Immature natural killer cell (primary cell): Measurements from ENCODE around the gene CERT1. TPM values are rescaled to one million over a fixed set of nuclear protein-coding genes. Genes with fewer than 3 reads are reported as not detected.

Source experiments
- DNase-seq, 3 donors: peaks; one replicate each; pipeline ENCODE4 v3.0.0; 2022; ENCODE audit warnings: mixed read lengths in 1 of 3
- H3K27ac Mint-ChIP-seq, 6 donors: one replicate each; pipeline ENCODE4 v1.8.0; 2020; ENCODE audit warnings: mixed read lengths in 6 of 6, mild to moderate bottlenecking in 5 of 6, inconsistent platforms in 4 of 6, moderate library complexity in 3 of 6
- H3K27me3 Mint-ChIP-seq, 3 donors: one replicate each; pipeline ENCODE4 v1.8.0; 2020 to 2021; ENCODE audit warnings: low read depth in 3 of 3, mild to moderate bottlenecking in 3 of 3, mixed read lengths in 3 of 3, moderate library complexity in 3 of 3, inconsistent platforms in 1 of 3
- H3K36me3 Mint-ChIP-seq, 3 donors: one replicate each; pipeline ENCODE4 v1.8.0; 2020; ENCODE audit warnings: mixed read lengths in 3 of 3, inconsistent platforms in 2 of 3, mild to moderate bottlenecking in 2 of 3
- H3K4me1 Mint-ChIP-seq, 2 donors: one replicate each; pipeline ENCODE4 v1.8.0; 2020; ENCODE audit warnings: inconsistent platforms in 2 of 2, mild to moderate bottlenecking in 2 of 2, mixed read lengths in 2 of 2, moderate library complexity in 1 of 2
- H3K4me3 Mint-ChIP-seq, 5 donors: one replicate each; pipeline ENCODE4 v1.8.0; 2020; ENCODE audit warnings: mild to moderate bottlenecking in 5 of 5, mixed read lengths in 5 of 5, inconsistent platforms in 3 of 5, moderate library complexity in 3 of 5
- H3K9me3 Mint-ChIP-seq, 6 donors: one replicate each; pipeline ENCODE4 v1.8.0; 2020; ENCODE audit warnings: mild to moderate bottlenecking in 6 of 6, mixed read lengths in 6 of 6, inconsistent platforms in 4 of 6, moderate library complexity in 3 of 6
- polyA plus RNA-seq, 3 donors: library from polyadenylated mRNA; unstranded; fragments of 300-500 nt; fragmentation: Illumina TruSeq; gene quantifications; one replicate each; pipeline ENCODE4 v1.2.3, GENCODE V29; 2021

The CERT1 gene
- polyA plus RNA-seq, 3 donors from 2014 or later, result 8.2 to 22.0 (median 11.7) TPM

DNA sequence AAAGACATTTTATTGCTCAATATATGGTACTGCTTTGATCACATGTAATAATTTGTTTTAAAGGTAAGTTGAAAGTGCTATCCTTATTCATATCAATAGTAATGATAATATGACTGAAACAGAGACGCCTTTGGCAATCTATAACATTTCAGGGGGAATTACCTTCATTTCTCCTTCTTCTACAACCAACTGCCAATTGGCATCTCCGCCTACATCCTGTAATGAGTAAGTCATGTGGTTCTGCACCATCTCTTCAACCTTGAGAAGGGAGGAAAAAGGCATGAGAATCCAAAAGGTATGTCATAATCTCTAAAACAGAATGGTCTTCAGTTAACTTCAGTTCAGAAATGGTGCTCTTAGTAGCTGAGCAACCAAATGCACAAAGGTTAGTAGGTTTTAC lies 122.0 kb downstream of the CERT1 start:
- Mint-ChIP-seq H3K36me3 (peaks cover 18 to 26% (median 19%) of the 10 kb centered on the region in 3 donors), H3K4me1 (no peaks in the 10 kb centered on the region), H3K27me3 (no peaks in the 10 kb centered on the region), H3K4me3 (no peak overlapping the region), H3K9me3 (no peaks in the 10 kb centered on the region), H3K27ac (peak overlapping the region in 1 of 6 donors; percentile 3)
- DNase-seq, result no peak

DNA sequence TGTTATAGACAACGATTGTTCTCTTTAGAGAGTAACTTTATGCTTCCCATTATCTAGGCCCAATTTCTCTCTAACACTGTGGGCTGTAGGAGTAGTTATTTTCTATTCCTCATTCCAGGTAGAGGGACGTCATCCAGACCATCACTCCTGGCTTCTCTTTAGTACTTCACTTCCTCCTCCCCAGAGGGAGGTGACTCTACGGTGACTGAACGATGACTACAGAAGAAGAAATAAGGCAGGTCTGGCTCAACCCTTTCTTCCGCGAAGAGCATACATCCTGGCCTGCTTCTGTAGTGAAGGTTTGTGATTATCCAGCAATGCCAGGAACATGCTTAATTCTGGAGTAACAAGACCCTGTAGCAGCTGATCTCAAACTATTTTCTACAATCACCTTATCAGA lies 123.6 kb downstream of the CERT1 start:
- no peak for DNase-seq
- H3K27ac Mint-ChIP-seq, result no peak overlapping the region
- peaks cover 20 to 32% (median 23%) of the 10 kb centered on the region in 3 donors for H3K36me3 Mint-ChIP-seq
- H3K27me3 Mint-ChIP-seq, result no peaks in the 10 kb centered on the region
- H3K4me3 Mint-ChIP-seq, result no peak overlapping the region
- H3K4me1 Mint-ChIP-seq, result no peaks in the 10 kb centered on the region
- H3K9me3 Mint-ChIP-seq, result no peaks in the 10 kb centered on the region

DNA sequence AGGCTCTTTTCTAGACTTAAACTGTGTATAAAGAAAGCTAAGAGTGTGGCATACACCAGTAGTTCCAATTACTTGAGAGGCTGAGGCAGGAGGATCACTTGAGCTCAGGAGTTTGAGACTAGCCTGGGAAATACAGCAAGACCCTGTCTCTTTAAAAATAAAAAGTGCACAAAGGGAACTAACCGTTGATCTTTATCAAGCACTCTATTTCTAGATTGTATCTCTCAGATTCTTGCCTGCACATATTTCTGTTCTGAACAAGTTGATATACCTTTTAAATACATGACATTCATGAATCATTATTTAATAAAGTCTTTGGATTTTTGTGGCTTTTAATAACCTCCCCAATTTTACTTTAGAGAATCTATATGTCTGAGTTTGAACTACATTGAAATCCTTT lies 127.2 kb downstream of the CERT1 start:
- H3K27me3 Mint-ChIP-seq, result no peaks in the 10 kb centered on the region
- no peak overlapping the region for H3K4me3 Mint-ChIP-seq
- no peak for DNase-seq
- H3K27ac Mint-ChIP-seq, result peak overlapping the region in 1 of 6 donors; percentile 33
- no peaks in the 10 kb centered on the region for H3K4me1 Mint-ChIP-seq
- H3K9me3 Mint-ChIP-seq, result no peaks in the 10 kb centered on the region
- peaks cover 27 to 53% (median 29%) of the 10 kb centered on the region in 3 donors for H3K36me3 Mint-ChIP-seq

DNA sequence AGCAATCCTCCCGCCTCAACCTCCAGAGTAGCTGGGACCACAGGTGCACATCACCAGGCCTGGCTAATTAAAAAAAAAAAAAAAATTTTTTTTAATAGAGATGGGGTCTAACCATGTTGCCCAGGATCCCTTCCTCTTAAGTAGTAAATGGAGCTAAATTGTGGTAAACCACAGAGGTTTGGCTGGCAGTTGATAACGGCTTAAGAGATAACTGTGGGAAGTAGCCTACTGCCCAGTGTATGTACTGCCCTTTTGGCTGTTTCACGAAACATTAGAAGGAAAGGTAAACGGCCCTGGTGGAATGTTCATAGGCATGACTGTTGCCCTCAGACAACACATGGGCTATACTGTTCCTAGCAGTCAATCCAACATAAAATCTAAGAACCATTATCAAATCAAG lies 130.0 kb downstream of the CERT1 start:
- H3K4me1 Mint-ChIP-seq, result no peaks in the 10 kb centered on the region
- peaks cover 15 to 41% (median 19%) of the 10 kb centered on the region in 3 donors for H3K36me3 Mint-ChIP-seq
- H3K4me3 Mint-ChIP-seq, result no peak overlapping the region
- no peak for DNase-seq
- no peaks in the 10 kb centered on the region for H3K27me3 Mint-ChIP-seq
- no peak overlapping the region for H3K27ac Mint-ChIP-seq
- no peaks in the 10 kb centered on the region for H3K9me3 Mint-ChIP-seq

DNA sequence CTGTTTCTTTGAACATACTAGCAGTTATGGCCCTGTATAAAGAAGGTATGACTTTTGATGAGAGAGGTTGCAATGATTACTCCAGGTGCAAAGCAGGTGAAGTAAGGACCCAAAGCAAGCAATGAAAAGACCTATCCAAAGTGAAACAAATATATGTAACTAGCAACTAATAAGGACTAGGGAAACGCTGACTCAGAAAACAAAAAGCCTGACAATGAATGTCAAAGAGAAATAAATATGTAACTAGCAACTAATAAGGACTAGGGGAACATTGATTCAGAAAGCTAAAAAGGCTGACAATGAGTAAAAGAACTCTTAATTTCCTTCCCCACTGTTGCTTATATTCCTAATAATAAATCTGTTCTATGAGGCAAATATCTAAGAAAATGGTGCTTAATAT lies 131.3 kb downstream of the CERT1 start:
- peaks cover 22 to 45% (median 27%) of the 10 kb centered on the region in 3 donors for H3K36me3 Mint-ChIP-seq

DNA sequence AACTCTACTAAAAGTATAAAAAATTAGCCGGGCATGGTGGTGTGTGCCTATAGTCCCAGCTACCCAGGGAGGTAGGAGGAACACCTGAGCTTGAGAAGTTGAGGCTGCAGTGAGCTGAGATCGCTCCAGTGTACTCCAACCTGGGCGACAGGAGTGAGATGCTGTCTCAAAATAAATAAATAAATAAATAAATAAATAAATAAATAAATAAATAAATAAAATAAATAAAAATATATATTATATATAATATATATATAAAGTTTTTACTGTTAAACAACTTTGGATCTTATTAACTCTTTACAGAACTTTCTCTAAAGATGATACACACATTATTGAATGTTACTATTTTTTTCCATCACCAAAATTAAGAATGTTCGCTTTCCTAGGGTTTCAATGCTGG lies 136.0 kb downstream of the CERT1 start:
- Mint-ChIP-seq H3K27me3 (no peaks in the 10 kb centered on the region), H3K36me3 (peaks cover 16 to 35% (median 23%) of the 10 kb centered on the region in 3 donors), H3K4me1 (no peaks in the 10 kb centered on the region), H3K4me3 (no peak overlapping the region), H3K9me3 (no peaks in the 10 kb centered on the region), H3K27ac (no peak overlapping the region)
- DNase-seq, result no peak

More for the DNA sequence above, 131.3 kb downstream of the CERT1 start:
- Mint-ChIP-seq H3K4me3 (no peak overlapping the region), H3K27me3 (no peaks in the 10 kb centered on the region), H3K9me3 (no peaks in the 10 kb centered on the region), H3K4me1 (no peaks in the 10 kb centered on the region), H3K27ac (peak overlapping the region in 1 of 6 donors; percentile 6)
- DNase-seq, result no peak

DNA sequence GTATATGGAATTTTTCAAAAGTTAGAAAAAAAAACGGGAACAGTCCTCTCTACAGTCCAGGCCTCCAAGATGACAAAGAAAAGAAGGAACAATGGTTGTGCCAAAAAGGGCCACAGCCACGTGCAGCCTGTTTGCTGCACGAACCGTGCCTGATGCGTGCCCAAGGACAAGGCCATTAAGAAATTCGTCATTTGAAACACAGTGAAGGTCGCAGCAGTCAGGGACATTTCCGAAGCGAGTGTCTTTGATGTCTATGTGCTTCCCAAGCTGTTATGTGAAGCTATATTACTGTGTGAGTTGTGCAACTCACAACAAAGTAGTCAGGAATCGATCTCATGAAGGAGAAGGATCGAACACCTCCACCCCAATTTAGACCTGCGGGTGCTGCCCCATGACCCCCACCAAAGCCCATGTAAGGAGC lies 137.0 kb downstream of the CERT1 start:
- no peak for DNase-seq
- H3K4me1 Mint-ChIP-seq, result no peaks in the 10 kb centered on the region
- H3K9me3 Mint-ChIP-seq, result no peaks in the 10 kb centered on the region
- no peak overlapping the region for H3K4me3 Mint-ChIP-seq
- peaks cover 16 to 25% (median 17%) of the 10 kb centered on the region in 3 donors for H3K36me3 Mint-ChIP-seq
- H3K27me3 Mint-ChIP-seq, result no peaks in the 10 kb centered on the region
- no peak overlapping the region for H3K27ac Mint-ChIP-seq

DNA sequence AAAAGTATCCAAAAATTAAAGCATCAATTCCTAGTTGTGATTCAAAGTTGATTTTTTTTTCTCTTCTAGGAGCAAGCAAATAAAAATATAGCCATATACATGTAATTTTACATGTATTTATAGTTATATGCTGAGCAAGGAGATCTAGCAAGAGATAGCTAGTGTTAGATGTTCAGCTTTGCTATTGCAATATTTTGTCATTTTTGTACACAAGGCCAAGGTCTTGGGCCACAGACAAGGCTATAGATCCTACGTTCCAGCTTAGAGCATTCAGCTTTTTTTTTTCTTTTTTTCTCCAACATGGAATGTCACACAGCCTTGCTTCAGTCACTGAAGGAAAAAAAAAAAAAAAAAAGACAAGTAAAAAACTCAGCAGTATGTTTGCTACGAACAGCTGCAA lies 137.6 kb downstream of the CERT1 start:
- H3K27ac Mint-ChIP-seq, result no peak overlapping the region
- no peak overlapping the region for H3K4me3 Mint-ChIP-seq
- H3K9me3 Mint-ChIP-seq, result no peaks in the 10 kb centered on the region
- no peak for DNase-seq
- no peaks in the 10 kb centered on the region for H3K4me1 Mint-ChIP-seq
- H3K27me3 Mint-ChIP-seq, result no peaks in the 10 kb centered on the region
- H3K36me3 Mint-ChIP-seq, result peaks cover 16 to 20% (median 17%) of the 10 kb centered on the region in 3 donors

DNA sequence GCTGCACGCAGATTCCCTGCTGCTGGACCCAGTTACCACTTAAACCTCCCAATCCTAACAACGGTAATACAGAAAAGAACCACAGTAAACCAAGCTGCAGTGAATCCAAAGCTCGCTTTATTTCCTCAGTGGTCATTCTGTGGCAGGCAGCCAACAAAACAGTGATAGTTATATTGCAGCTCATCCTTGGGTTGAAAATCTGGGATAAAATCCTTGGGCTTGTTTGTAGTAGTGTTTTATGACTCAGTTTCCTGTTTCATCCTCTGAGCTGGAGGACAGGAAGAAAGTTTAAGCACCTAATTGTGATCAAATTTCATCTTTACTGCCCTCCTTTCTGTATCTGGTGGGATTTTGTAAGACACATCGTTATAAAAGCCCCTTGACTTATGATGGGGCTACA lies 143.0 kb downstream of the CERT1 start:
- no peaks in the 10 kb centered on the region for H3K4me1 Mint-ChIP-seq
- H3K27ac Mint-ChIP-seq, result no peak overlapping the region
- H3K4me3 Mint-ChIP-seq, result no peak overlapping the region
- DNase-seq, result no peak
- no peaks in the 10 kb centered on the region for H3K9me3 Mint-ChIP-seq
- peaks cover 5 to 9% (median 5%) of the 10 kb centered on the region in 3 donors for H3K36me3 Mint-ChIP-seq
- peaks cover 0 to 3% (median 0%) of the 10 kb centered on the region in 3 donors for H3K27me3 Mint-ChIP-seq

DNA sequence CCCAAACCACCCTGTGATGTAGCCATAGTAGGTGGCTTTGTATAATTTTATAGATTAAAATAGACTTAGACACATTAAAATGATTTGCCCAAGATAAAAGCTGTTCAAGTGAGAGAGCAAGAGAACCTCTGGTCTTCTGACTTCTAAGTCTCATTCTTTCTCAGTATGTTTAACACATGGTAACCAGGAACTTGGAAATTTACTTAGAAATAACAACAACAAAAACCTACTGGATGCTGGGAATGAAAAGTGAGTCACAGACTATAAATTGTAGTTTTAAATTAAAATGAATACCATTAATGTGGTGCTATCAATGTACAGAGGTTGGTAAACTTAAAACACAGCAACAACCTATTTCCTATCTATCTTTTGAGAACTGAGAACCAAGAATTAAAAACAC lies 144.0 kb downstream of the CERT1 start:
- no peak overlapping the region for H3K27ac Mint-ChIP-seq
- no peak overlapping the region for H3K4me3 Mint-ChIP-seq
- peaks cover 0 to 7% (median 0%) of the 10 kb centered on the region in 3 donors for H3K36me3 Mint-ChIP-seq
- peaks cover 0 to 3% (median 0%) of the 10 kb centered on the region in 3 donors for H3K27me3 Mint-ChIP-seq
- DNase-seq, result no peak
- H3K9me3 Mint-ChIP-seq, result no peaks in the 10 kb centered on the region
- H3K4me1 Mint-ChIP-seq, result no peaks in the 10 kb centered on the region

DNA sequence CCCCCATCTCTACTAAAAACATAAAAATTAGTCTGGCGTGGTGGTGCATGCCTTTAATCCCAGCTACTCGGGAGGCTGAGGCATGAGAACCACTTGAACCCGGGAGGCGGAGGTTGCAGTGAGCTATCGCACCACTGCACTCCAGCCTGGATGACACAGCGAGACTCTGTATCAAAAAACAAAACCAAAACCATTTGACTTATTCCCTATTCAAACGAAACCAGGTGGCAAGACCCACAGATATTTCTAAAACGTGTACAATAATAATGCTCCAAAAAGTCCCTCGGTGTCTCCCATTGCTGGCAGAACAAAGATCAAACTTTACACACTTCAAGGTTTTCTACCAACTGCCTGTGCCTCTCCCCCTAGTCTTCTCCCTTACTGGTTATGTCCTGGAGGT lies 144.6 kb downstream of the CERT1 start:
- DNase-seq, result no peak
- Mint-ChIP-seq H3K4me1 (no peaks in the 10 kb centered on the region), H3K4me3 (no peak overlapping the region), H3K27ac (no peak overlapping the region), H3K36me3 (peaks cover 0 to 8% (median under 1%) of the 10 kb centered on the region in 3 donors), H3K27me3 (peaks cover 0 to 3% (median 0%) of the 10 kb centered on the region in 3 donors), H3K9me3 (no peaks in the 10 kb centered on the region)

DNA sequence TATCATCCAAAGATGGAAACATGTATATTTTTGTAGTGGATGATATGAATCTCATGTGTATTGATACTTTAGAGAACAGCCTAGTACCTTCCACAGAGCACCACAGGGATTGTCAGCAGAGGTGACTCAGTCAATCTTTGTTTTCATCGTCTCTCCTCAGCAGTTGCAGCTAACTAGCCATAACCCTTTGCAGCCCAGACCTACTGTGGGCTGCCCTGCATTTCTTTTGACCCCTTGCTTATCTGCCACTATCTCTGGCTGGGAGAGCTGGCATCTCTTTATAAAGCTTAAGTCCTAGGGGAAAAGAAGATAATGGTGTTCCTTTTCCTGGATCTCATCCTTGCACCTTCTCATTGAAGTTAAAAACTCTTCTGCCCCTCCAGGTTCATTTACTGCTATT lies 145.7 kb downstream of the CERT1 start:
- H3K4me3 Mint-ChIP-seq, result no peak overlapping the region
- no peaks in the 10 kb centered on the region for H3K9me3 Mint-ChIP-seq
- H3K36me3 Mint-ChIP-seq, result peaks cover 1 to 11% (median 5%) of the 10 kb centered on the region in 3 donors
- H3K27me3 Mint-ChIP-seq, result peaks cover 0 to 3% (median 0%) of the 10 kb centered on the region in 3 donors
- DNase-seq, result no peak
- H3K4me1 Mint-ChIP-seq, result no peaks in the 10 kb centered on the region
- H3K27ac Mint-ChIP-seq, result no peak overlapping the region

DNA sequence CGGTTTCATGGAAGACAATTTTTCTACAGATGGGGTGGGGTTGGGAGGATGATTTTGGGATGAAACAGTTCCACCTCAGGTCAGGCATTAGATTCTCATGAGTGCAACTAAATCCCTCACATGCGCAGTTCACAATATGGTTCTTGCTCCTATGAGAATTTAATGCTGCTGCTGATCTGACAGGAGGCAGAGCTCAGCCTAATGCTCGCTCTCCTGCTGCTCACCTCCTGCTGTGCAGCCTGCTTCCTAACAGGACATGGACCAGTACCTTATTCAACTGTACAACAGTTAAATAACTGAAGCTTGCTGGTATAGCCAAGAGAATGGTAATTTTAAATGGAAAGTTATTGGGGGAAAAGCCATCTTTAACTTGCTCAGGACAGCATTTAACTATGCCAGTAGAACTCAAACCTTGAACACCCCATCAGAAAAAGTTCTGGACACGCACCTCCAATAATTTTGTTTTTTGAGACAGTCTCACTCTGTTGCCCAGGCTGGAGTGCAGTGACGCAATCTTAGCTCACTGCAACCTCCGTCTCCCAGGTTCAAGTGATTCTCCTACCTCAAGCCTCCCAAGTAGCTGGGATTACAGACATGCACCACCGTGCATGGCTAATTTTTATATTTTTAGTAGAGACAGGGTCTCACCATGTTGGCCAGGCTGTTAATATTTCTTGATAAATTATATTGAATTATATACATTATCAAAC lies 146.7 kb downstream of the CERT1 start:
- no peak overlapping the region for H3K4me3 Mint-ChIP-seq
- peaks cover 0 to 3% (median 0%) of the 10 kb centered on the region in 3 donors for H3K27me3 Mint-ChIP-seq
- no peak overlapping the region for H3K27ac Mint-ChIP-seq
- no peaks in the 10 kb centered on the region for H3K9me3 Mint-ChIP-seq
- H3K36me3 Mint-ChIP-seq, result peaks cover 9 to 20% (median 15%) of the 10 kb centered on the region in 3 donors
- no peaks in the 10 kb centered on the region for H3K4me1 Mint-ChIP-seq
- no peak for DNase-seq

DNA sequence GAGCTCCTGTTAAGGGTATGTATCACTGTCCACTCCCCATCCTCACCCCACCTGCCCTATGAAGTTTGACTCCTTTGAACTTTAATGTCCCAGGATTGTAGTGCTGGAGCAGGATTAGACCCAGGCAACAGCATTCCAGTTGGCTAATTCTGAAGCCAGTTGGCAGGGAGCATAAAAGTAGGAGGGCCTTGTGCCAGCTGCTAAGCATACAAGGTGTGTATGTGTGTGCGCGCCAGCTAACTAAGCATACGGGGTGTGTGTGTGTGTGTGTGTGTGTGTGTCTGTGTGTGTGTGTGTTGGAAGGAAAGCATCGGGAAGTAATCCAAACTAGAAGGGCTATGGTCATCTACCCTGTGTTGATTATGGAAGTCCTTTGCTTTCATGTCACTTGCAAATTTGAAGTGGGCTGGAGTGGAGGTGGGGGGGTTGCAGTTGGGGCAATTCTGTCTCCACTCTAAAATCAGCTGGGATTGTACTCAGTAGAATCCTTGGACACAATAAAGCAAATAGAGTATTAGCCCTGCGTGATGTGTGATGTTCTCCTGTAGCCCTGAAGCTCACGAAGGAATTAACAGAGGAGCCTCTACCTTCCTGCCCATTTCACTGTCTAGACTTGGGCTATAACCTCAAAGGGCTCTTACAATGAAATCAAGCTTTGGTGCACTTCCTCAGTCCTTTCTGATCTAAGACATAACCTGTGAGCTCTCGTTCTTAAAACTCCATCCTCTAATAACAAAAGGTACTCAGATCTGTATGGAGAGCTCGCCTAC lies 147.5 kb downstream of the CERT1 start:
- H3K27ac Mint-ChIP-seq, result peak overlapping the region in 1 of 6 donors; percentile 17
- no peaks in the 10 kb centered on the region for H3K4me1 Mint-ChIP-seq
- no peak for DNase-seq
- peaks cover 0 to 3% (median 0%) of the 10 kb centered on the region in 3 donors for H3K27me3 Mint-ChIP-seq
- peaks cover 12 to 26% (median 18%) of the 10 kb centered on the region in 3 donors for H3K36me3 Mint-ChIP-seq
- no peaks in the 10 kb centered on the region for H3K9me3 Mint-ChIP-seq
- H3K4me3 Mint-ChIP-seq, result no peak overlapping the region
